ENCODE data around the gene GALNT4. TPM values are rescaled to one million over a fixed set of nuclear protein-coding genes. Genes with fewer than 3 reads are reported as not detected.

GALNT4 gene
- total RNA-seq, 1 donor from 2014 or later, result 0.98 TPM

- TF ChIP-seq CTCF (IDR thresholded peaks at IDR 0.05; ENCODE audit: partially characterized antibody, unreplicated experiment), result no peak
- H3K9me3 Mint-ChIP-seq (ENCODE audit: unreplicated experiment), result no peaks in the 10 kb centered on the region
- no peak overlapping the region for H3K27ac Mint-ChIP-seq (ENCODE audit: unreplicated experiment)
- H3K36me3 Mint-ChIP-seq (ENCODE audit: unreplicated experiment), result no peaks in the 10 kb centered on the region
- H3K27me3 Mint-ChIP-seq (ENCODE audit: unreplicated experiment), result no peaks in the 10 kb centered on the region
- H3K4me3 Mint-ChIP-seq (ENCODE audit: unreplicated experiment), result no peak overlapping the region
- DNase-seq, result no peak
- no peaks in the 10 kb centered on the region for H3K4me1 Mint-ChIP-seq (ENCODE audit: low read depth, unreplicated experiment)
Observed at GRCh38 chr12:89474615-89475014, 50.0 kb downstream of the GALNT4 start.

Other genes with a start within 250 kb of the GALNT4 start
- 4.2 TPM for gene DUSP6, start 172.3 kb downstream of the GALNT4 start, total RNA-seq (ENCODE audit: unreplicated experiment)
- 5.7 TPM for gene POC1B, start 1.3 kb upstream of the GALNT4 start, total RNA-seq (ENCODE audit: unreplicated experiment)
- gene ATP2B1, start 184.0 kb upstream of the GALNT4 start, total RNA-seq (ENCODE audit: unreplicated experiment), result 61.2 TPM

Data from glutamatergic neuron (in vitro differentiated cells).